ENCODE results near the gene WASHC2A.
A peak's percentile ranks its signal among the peaks of the same experiment; 100 is the strongest.
"Not testable (repeated sequence)": the region's sequence is repeated elsewhere in the genome, so short reads cannot be mapped to it uniquely, and the experiment has no call there.

The WASHC2A gene

DNA sequence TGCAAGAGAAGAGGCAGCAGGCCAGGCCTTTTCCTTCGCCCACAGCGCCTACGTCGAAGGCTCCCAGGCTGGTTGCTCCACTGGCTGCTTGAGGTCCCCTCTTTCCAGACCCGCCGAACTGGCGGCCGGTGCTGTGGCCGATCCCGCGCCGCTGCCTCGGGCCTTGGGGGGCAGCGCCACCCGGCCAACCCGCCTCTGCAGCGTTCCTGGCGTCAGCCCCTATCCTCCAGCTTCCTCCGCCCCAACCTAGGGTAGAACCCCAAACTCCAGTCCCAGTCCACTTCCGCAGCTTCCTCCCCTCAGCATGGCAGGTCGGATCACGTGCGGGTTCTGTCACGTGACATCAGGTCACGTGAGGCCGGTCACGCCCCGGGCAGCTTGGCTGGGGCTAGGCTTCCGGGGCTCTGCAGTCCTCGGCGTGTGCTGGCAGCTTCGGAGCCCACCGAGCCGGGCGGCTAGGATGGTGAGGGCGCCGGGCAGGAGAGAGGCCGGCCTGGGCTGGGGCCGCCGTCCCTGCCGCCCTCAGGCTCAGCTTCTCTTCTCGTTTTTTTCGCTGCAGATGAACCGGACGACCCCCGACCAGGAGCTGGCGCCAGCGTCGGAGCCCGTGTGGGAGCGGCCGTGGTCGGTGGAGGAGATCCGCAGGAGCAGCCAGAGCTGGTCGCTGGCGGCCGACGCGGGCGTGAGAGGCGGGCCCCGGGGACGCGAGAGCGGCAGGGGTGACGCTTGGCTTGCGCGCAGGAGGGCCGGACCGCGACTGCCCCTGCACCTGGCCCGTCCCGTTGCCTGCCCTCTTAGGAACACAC lies at the start of gene WASHC2A:
Gene WASHC2A (plus strand): TSS at position 409 of the 806 bp plus-strand sequence. CDS start 52 bp downstream, at position 461.
- peak; percentile 76 for DNase-seq (ENCODE audit: low spot score)

DNA sequence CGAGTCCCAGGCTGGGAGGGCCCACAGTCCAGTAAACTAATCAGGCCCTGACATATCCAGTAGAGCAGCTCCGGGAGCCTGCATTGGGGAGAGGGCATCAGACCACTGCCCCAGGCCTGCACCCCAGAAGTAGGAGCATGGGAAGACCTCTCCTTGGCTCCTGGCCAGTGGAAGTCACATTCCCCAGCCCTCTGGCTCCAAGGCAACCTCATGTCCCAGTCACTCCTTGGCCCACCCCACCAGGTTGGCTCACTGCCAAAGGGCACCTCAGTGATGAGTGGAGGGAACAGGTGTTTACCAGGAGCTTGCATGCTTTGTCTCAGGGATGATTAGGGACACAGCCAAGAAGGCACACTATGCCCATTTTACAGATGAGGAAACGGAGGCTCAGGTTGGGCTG lies 48.5 kb upstream of the WASHC2A start:
- DNase-seq (ENCODE audit: low spot score), result not testable (repeated sequence)

DNA sequence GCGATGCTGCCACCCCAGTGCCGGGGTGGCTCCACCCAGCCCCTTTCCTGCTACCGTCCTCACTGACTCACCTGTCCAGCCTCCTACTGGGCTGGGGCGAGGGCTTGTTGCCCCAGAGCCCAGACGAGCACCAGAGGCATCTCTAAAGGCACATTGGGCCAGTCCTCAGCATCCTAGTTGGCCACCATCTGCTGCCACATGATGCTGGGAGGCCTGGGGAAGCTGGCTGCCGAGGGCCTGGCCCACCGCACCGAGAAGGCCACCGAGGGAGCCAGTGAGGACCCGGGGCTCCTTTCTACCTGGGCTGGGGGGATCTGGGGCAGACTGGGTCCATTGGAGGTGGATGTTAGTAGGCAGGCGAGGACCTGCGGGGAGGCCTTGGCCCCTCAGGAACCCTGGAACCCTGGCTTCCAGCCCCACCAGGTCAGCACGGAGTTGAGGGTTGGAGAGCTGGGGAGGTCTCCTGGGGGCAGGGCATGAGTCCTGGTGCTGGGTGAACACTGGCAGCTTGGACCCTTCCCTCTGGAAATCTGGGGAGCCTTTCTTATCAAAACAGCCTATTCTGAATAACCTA lies 47.2 kb upstream of the WASHC2A start:
- DNase-seq (ENCODE audit: low spot score), result not testable (repeated sequence)

- no peak for DNase-seq (ENCODE audit: low spot score)
These were observed 46.1 kb upstream of the WASHC2A start for GRCh38 chr10:50021646-50022045.

DNA sequence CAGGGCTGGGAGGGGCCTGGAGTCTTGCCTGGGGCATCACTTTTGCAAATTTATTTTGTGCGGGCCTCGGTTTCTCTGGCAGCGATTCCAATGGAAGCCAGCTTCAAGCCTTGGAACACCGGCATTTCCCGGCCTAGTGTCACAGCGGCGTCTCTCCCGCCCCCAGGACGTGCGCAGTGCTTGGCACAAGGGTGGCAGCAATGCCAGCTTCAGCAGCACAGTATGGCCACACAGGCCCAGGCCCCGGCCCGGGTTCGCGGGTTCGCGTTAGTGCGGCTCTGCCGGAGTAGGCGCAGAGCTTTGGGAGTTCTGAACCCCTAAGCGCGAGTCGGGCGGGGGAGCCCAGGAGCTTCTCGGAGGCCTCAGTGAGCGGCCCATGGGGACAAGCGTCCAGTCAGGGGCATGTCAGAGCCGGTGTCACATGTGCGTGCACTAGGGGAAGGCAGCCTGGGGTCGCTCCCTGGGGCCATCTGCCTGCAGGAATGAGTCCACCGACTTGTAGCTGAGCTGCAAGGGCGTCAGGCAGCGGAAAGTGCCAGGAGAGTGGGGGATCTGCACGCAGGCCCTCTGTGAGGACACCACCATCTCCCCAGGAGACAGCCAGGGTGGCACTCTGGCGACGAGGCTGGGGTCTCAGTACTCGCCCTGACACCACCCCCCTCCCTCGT lies 42.9 kb upstream of the WASHC2A start:
- DNase-seq (ENCODE audit: low spot score), result not testable (repeated sequence)

- no peak for DNase-seq (ENCODE audit: low spot score)
These were observed 42.1 kb upstream of the WASHC2A start for GRCh38 chr10:50025627-50026026.

DNA sequence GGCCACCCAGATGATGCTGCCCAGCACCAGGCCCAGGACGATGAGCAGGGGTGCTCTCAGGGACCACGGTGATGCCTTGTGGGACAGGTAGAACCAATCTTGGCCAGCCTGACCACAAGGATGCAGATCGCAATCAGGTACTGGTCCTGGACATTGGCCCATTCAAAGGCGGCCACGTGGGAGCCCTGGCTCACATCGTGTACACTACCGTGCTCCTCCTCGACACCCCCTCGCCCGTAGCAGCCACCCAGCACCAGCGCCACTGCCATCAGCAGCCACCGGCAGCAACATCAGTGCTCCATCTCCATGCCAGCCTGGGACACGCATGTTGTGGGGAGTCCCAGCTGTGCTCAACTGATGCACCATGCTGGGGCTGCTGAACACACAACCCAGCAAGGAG lies 40.6 kb upstream of the WASHC2A start:
- DNase-seq (ENCODE audit: low spot score), result no peak

- DNase-seq (ENCODE audit: low spot score), result peak; percentile 47
These were observed 34.3 kb upstream of the WASHC2A start for GRCh38 chr10:50033481-50033880.

- DNase-seq (ENCODE audit: low spot score), result not testable (repeated sequence)
These were observed 32.4 kb upstream of the WASHC2A start for GRCh38 chr10:50035337-50035736.

GRCh38 chr10:50044941-50045664 lies 22.7 kb upstream of the WASHC2A start:
- no peak for DNase-seq (ENCODE audit: low spot score)

DNA sequence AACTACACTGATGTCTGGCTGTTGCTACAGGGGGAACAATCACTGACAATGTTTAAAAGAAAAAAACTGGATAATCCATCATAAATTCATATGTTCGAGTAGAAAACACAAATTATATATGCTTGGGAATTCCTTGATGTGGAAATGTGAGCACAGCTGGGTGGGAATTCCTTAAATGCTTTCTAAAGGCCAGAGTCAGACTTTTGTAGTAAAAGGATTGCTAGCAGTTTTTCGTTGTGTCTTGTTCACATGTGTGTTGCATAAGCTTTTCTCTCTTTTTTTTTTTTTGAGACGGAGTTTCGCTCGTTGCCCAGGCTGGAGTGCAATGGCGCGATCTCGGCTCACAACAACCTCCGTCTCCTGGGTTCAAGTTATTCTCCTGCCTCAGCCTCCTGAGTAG lies 21.3 kb upstream of the WASHC2A start:
- DNase-seq (ENCODE audit: low spot score), result not testable (repeated sequence)

GRCh38 chr10:50047594-50047993 lies 20.2 kb upstream of the WASHC2A start:
- DNase-seq (ENCODE audit: low spot score), result not testable (repeated sequence)

GRCh38 chr10:50051995-50052660 lies 15.6 kb upstream of the WASHC2A start:
- peak; percentile 21 for DNase-seq (ENCODE audit: low spot score)

- DNase-seq (ENCODE audit: low spot score), result not testable (repeated sequence)
These were observed 14.9 kb upstream of the WASHC2A start for GRCh38 chr10:50052778-50053376.

DNA sequence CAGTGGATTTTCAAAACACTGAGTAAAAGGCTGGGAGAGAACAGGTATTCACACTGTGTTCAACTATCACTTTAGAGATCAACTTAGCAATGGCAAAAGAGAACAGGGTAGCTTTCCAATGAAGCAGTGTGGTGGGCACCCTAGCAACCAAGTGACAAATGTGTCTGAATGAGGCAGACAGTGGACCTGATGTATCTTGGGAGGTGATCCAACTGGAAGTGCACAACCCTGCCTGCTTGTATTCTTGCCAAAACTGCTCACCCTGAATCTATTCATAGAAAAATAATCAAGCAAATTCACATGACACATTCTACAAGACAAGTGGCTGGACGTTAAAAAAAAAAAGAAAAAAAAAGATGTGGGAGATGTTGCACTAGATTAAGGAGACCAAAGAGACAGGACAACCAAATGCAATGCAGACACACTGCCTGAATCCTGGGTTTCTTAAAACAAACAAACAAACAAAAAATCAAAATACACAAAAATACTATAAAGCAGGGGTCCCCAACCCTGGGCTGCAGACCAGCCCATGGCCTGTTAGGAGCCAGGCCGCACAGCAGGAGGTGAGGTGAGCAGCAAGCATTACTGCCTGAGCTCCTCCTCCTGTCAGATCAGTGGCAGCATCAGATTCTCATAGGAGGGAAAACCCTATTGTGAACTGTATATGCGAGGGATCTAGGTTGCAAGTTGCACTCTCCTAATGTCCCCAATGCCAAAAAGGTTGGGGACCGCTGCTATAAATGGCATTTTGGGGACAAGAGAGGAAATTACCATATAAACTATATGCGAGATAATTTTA lies 12.1 kb upstream of the WASHC2A start:
- not testable (repeated sequence) for DNase-seq (ENCODE audit: low spot score)

GRCh38 chr10:50056654-50057053 lies 11.1 kb upstream of the WASHC2A start:
- DNase-seq (ENCODE audit: low spot score), result not testable (repeated sequence)

DNA sequence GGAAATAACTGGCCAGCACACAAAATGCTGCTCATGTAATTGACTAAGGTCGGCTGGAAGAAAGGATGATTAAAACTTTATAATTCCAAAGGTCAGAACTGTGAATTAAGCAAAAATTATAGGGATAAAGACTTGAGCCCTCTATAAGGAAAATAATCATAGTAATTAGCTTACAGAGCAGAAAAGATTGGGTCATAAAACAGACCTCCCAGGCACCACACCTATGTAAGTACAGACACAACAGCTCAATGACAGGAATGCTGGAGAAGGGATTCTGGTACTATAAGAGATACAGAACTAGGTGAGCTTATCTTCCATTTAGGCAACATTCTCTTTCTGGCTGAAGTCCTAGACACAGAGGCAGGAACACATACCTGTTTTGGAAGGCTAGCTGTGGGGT lies 9.0 kb upstream of the WASHC2A start:
- not testable (repeated sequence) for DNase-seq (ENCODE audit: low spot score)

DNA sequence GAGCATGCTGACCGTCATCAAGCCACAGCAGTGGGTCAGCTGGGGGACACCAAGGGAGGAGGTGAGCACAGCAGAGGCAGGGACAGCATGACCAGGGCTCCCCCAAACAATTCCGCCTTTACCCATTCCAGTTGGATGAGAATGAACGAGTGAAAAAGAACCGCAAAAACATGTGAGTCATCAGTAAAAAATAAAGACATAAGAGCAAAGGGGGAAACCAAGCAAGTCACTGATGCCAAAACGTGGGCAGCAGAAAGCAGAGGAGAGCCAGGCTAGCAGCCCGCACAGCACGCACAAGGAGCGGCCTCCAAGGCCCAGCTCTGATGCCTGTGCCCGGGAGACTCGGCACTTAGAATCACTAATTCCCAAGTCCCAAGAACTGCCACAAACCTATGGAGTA lies 7.8 kb upstream of the WASHC2A start:
- DNase-seq (ENCODE audit: low spot score), result not testable (repeated sequence)

GRCh38 chr10:50061548-50061947 lies 6.2 kb upstream of the WASHC2A start:
- not testable (repeated sequence) for DNase-seq (ENCODE audit: low spot score)

DNA sequence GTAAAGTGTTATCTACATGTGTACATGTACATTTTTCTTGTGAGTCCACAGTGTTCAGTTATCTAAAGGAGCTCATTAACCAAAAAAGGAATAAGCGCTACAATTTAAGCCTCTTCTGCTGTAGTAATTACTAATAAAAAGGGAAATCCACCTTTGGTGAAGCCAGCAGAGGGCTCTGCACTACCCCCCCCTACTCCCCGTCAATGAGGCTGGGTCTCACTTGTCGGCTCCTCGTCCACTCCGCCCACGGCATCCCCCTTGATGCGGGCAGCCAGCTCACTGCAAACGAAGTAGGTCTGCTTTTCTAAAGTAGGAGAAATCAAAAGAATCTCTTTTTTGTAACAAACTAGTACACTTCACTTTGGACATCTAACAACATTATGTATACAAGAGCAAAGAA lies 4.7 kb upstream of the WASHC2A start:
- DNase-seq (ENCODE audit: low spot score), result no peak

DNA sequence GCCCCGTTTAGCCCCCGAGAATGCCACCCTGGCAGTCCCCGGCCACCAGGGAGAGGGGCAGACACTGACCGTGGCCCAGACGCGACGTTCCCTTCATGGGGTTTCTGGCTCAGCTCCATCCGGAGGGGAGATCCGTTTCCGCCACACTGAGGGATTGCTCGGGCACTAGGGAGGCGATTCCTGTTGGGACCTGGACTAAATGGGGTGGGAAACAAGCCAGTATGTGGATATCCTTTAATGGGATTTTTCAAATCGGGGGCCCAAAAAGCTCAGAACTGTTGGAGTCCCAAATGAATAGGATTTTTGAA lies 552 bp downstream of the WASHC2A start:
- not testable (repeated sequence) for DNase-seq (ENCODE audit: low spot score)

All from GM03348 (cell line).